GM12878 (cell line): ENCODE results near the gene BIRC6. TPM values are rescaled to one million over a fixed set of nuclear protein-coding genes. Genes with fewer than 3 reads are reported as not detected.
A peak's percentile ranks its signal among the peaks of the same experiment; 100 is the strongest.

ENCODE experiments used
- ATAC-seq: fragments of 200-7000 bp; cut with Tn5 transposase; 3 replicates; pipeline ENCODE4 v1.9.1; 2020; ENCODE audit warnings: mild to moderate bottlenecking, moderate library complexity
- BruUV-seq: library from RNA; stranded (reverse); fragments of 400-500 nt; replicated peaks from 2 replicates; lab custom pipeline; 2021; lab: Mats Ljungman, UMichigan
- CTCF ChIA-PET: fragments of 300-600 bp; sonication (Branson Sonifier 250); formaldehyde crosslinking; extraction: SDS; loops from one replicate; lab custom pipeline; 2021; ENCODE audit warnings: inconsistent platforms; lab: Yijun Ruan, JAX
- POLR2A ChIA-PET: fragments of 350-600 bp; formaldehyde crosslinking; extraction: SDS; loops from one replicate; lab custom pipeline; 2021; ENCODE audit warnings: inconsistent platforms; lab: Charles Lee
- RAD21 ChIA-PET: fragments of 300-600 bp; sonication (Branson Sonifier 250); formaldehyde crosslinking; loops from one replicate; lab custom pipeline; 2023; ENCODE audit warnings: antibody characterized with exemption; ENCODE audit not compliant: unreplicated experiment; lab: Charles Lee
- SMC1A ChIA-PET: fragments of 300-600 bp; sonication (Branson Sonifier 250); formaldehyde crosslinking; loops from one replicate; lab custom pipeline; 2023; ENCODE audit not compliant: unreplicated experiment, uncharacterized antibody; lab: Charles Lee
- DNase-seq: peaks from one replicate; pipeline ENCODE4 v3.0.0-alpha.2; 2011; ENCODE audit warnings: low read depth, low spot score
- FAIRE-seq: peaks from 3 replicates; lab custom pipeline; 2011; peaks lifted over from hg19 to GRCh38; lab: Jason Lieb, UNC
- H2AFZ ChIP-seq: 2 replicates; pipeline ENCODE4 v1.6.0; 2011; ENCODE audit warnings: low read depth, low read length, control low read depth; ENCODE audit not compliant: control insufficient read depth
- H3K27ac ChIP-seq: 2 replicates; pipeline ENCODE4 v1.5.1; 2011; ENCODE audit warnings: control low read depth; ENCODE audit not compliant: control insufficient read depth, insufficient read depth
- H3K27me3 ChIP-seq, 2 experiments: replicated peaks in 1 of 2; 2 replicates each; pipeline versions ENCODE4 v1.6.0 to v1.6.1; 2011; ENCODE audit warnings: low read length in 1 of 2; ENCODE audit not compliant: control insufficient read depth in 2 of 2, insufficient read depth in 2 of 2
- H3K36me3 ChIP-seq, 2 experiments: 2 replicates each; pipeline ENCODE4 v1.5.1; 2011; ENCODE audit warnings: low read length in 1 of 2; ENCODE audit not compliant: control insufficient read depth in 2 of 2, insufficient read depth in 2 of 2
- H3K4me1 ChIP-seq: 2 replicates; pipeline ENCODE4 v1.6.1; 2011; ENCODE audit warnings: mild to moderate bottlenecking, low read length, moderate library complexity, mixed read lengths; ENCODE audit not compliant: control insufficient read depth, insufficient read depth
- H3K4me2 ChIP-seq: 2 replicates; pipeline ENCODE4 v1.6.0; 2011; ENCODE audit warnings: control low read depth; ENCODE audit not compliant: control insufficient read depth, insufficient read depth
- H3K4me3 ChIP-seq: fragments of 200-600 bp; sonication (generic); 2 replicates; pipeline ENCODE4 v1.5.1; 2016
- H3K79me2 ChIP-seq: 2 replicates; pipeline ENCODE4 v1.6.0; 2011; ENCODE audit warnings: low read length; ENCODE audit not compliant: control insufficient read depth, insufficient read depth
- H3K9ac ChIP-seq: 2 replicates; pipeline ENCODE4 v1.8.0; 2011; ENCODE audit warnings: low read length, control low read depth, mixed read lengths; ENCODE audit not compliant: control insufficient read depth, insufficient read depth
- H3K9me3 ChIP-seq: replicated peaks from 3 replicates; pipeline ENCODE4 v1.5.1; 2011; ENCODE audit warnings: mild to moderate bottlenecking, low read length; ENCODE audit not compliant: control insufficient read depth, insufficient read depth
- H4K20me1 ChIP-seq: 2 replicates; pipeline ENCODE4 v1.6.0; 2011; ENCODE audit not compliant: control insufficient read depth, insufficient read depth
- ATF7 ChIP-seq: fragments of 450-650 bp; IDR thresholded peaks from 2 replicates; pipeline ENCODE4 v1.6.1; 2016; ENCODE audit warnings: low read depth, mild to moderate bottlenecking
- CHD2 ChIP-seq: IDR thresholded peaks from 2 replicates; pipeline ENCODE4 v1.6.1; 2011; ENCODE audit warnings: low read depth, low read length, improper control_type of control experiment, borderline replicate concordance
- GATAD2B ChIP-seq: fragments of 450-650 bp; conservative IDR thresholded peaks from 2 replicates; pipeline ENCODE4 v1.6.1; 2017; ENCODE audit warnings: low read depth, mild to moderate bottlenecking, moderate library complexity
- HDAC6 ChIP-seq: fragments of 200-600 bp; sonication (generic); IDR thresholded peaks from one replicate; pipeline ENCODE4 v1.8.0; 2017; ENCODE audit warnings: antibody characterized with exemption; ENCODE audit not compliant: unreplicated experiment
- KDM1A ChIP-seq: fragments of 200-600 bp; sonication (generic); IDR thresholded peaks from 2 replicates; pipeline ENCODE4 v1.6.1; 2016; ENCODE audit warnings: borderline replicate concordance
- MEF2A ChIP-seq: IDR thresholded peaks from 2 replicates; pipeline ENCODE4 v1.6.1; 2011; ENCODE audit warnings: low read depth, mild to moderate bottlenecking, low read length, moderate library complexity; ENCODE audit not compliant: insufficient read depth
- MTA2 ChIP-seq: fragments of 450-650 bp; IDR thresholded peaks from 2 replicates; pipeline ENCODE4 v1.6.1; 2016; ENCODE audit warnings: low read depth, mild to moderate bottlenecking, moderate library complexity
- POLR2A ChIP-seq: IDR thresholded peaks from 2 replicates; pipeline ENCODE4 v1.6.1; 2011; ENCODE audit warnings: low read depth, mild to moderate bottlenecking, low read length
- RELA ChIP-seq: fragments of 450-650 bp; IDR thresholded peaks from 2 replicates; pipeline ENCODE4 v1.8.0; 2014; ENCODE audit warnings: borderline replicate concordance; ENCODE audit not compliant: partially characterized antibody
- RUNX3 ChIP-seq: IDR thresholded peaks from 2 replicates; pipeline ENCODE4 v1.6.1; 2012; ENCODE audit warnings: low read length, inconsistent platforms
- STAT1 ChIP-seq: fragments of 450-650 bp; conservative IDR thresholded peaks from 2 replicates; pipeline ENCODE4 v1.6.1; 2014; ENCODE audit warnings: antibody characterized with exemption, mild to moderate bottlenecking
- WRNIP1 ChIP-seq: IDR thresholded peaks from 2 replicates; pipeline ENCODE4 v1.6.1; 2011; ENCODE audit warnings: low read depth, low read length, improper control_type of control experiment, borderline replicate concordance
- ZNF622 ChIP-seq: fragments of 450-650 bp; IDR thresholded peaks from 2 replicates; pipeline ENCODE4 v1.6.1; 2017; ENCODE audit warnings: mild to moderate bottlenecking, inconsistent platforms
- WGBS: methylation state at CpG from one replicate; pipeline ENCODE4 v1.1.6; 2016; ENCODE audit warnings: low lambda C conversion rate; ENCODE audit not compliant: insufficient replicate concordance, insufficient coverage; ENCODE audit errors: missing lambda C conversion rate; 5-methylcytosine and 5-hydroxymethylcytosine counted together
- in situ Hi-C: fragments of 300-500 bp; cut with MboI; formaldehyde crosslinking; loops from 9 replicates; pipeline ENCODE4 v1.14.3; 2018; ENCODE audit warnings: mixed read lengths
- intact Hi-C: fragments of 100-400 bp; cut with micrococcal nuclease; formaldehyde crosslinking; loops from one replicate; pipeline ENCODE4 v1.14.2; 2022; ENCODE audit not compliant: unreplicated experiment
- polyA plus RNA-seq, 11 experiments: library from polyadenylated mRNA; depleted of rRNA in 4 of 11; unstranded in 6 of 11; stranded (reverse) in 5 of 11; fragments of >200 nt; fragmentation: Nextera tagmentation in 4 of 11; fragmentation: Illumina TruSeq in 1 of 11; extraction: Ambion mirVana in 4 of 11; extraction: Trizol in 1 of 11; gene quantifications; 1 replicate in 1 of 11; 2 replicates in 10 of 11; pipeline versions ENCODE4 v1.2.1 to v1.2.3, GENCODE V29; 2011 to 2016; ENCODE audit warnings: inconsistent platforms in 2 of 11, missing spikeins in 2 of 11, low read depth in 1 of 11
- total RNA-seq, 4 experiments: library from RNA; depleted of rRNA in 3 of 4; stranded (reverse); fragments of >200 nt in 3 of 4; fragmentation: Illumina TruSeq in 1 of 4; extraction: Trizol in 1 of 4; gene quantifications; 2 replicates each; pipeline versions ENCODE4 v1.2.1 to v1.2.3, GENCODE V29; 2013 to 2021
- TF ChIP-seq, protein P1 (sequence below): fragments of 150-350 bp; IDR thresholded peaks from 2 replicates; pipeline ENCODE4 v1.6.1; 2016; ENCODE audit warnings: low read depth, low read length
- TF ChIP-seq, protein P2 (sequence below): IDR thresholded peaks from 2 replicates; pipeline ENCODE4 v1.6.1; 2011; ENCODE audit warnings: borderline replicate concordance, low read depth, mild to moderate bottlenecking, moderate library complexity, low read length; ENCODE audit not compliant: insufficient read depth, poor library complexity, severe bottlenecking

The BIRC6 gene
- total and polyA plus RNA-seq, 10 of the 15 experiments (the other 5 are each of a cell fraction or from before 2014, with no cell fraction given): 18.8 to 118 (median 55.0) TPM

- CTCF ChIA-PET: no interaction called here
- Histone ChIP-seq H3K4me2 (no peak overlapping the region), H3K36me3 (peaks cover 0 to 8% of the 10 kb centered on the region in 2 experiments; a peak in 1 of 4 replicates), H3K4me1 (peaks cover 4% of the 10 kb centered on the region; the same call in 1 of the 2 replicates), H3K27ac (no peak overlapping the region), H3K9me3 (no peaks in the 10 kb centered on the region), H3K4me3 (no peak overlapping the region), H3K9ac (no peak overlapping the region), H3K27me3 (no peaks in the 10 kb centered on the region), H3K79me2 (peaks cover 68% of the 10 kb centered on the region), H4K20me1 (peaks cover 4% of the 10 kb centered on the region; the same call in 1 of the 2 replicates), H2AFZ (no peak overlapping the region)
- DNase-seq (no peak), ATAC-seq (no peak; the same call in 2 of the 3 replicates), FAIRE-seq (no peak)
- RAD21 ChIA-PET: no interaction called here
- no TSS peak for BruUV-seq
- POLR2A ChIA-PET: no interaction called here
- intact Hi-C loops: no loop called here
- SMC1A ChIA-PET: no interaction called here
- WGBS: 91% methylated on average over 5 of the region's 5 CpGs
- in situ Hi-C loops: no loop called here
- TF ChIP-seq RUNX3 (peak; percentile 66), ZNF622 (no peak), POLR2A (no peak), RELA (no peak)
Observed at GRCh38 chr2:32424739-32425138, 67.9 kb downstream of the BIRC6 start.

GRCh38 chr2:32425719-32426141, 68.9 kb downstream of the BIRC6 start:
- ChIA-PET SMC1A (no interaction called here), POLR2A (no interaction called here), RAD21 (no interaction called here), CTCF (no interaction called here)
- FAIRE-seq (no peak), DNase-seq (no peak), ATAC-seq (peak; percentile 47)
- H3K36me3 ChIP-seq: peaks cover 0 to 11% of the 10 kb centered on the region in 2 experiments; a peak in 2 of 4 replicates
- H3K9ac ChIP-seq: no peak overlapping the region
- peaks cover 4% of the 10 kb centered on the region; the same call in 1 of the 2 replicates for H3K4me1 ChIP-seq
- in situ Hi-C loops (no loop called here), intact Hi-C loops (no loop called here)
- H3K27me3 ChIP-seq: no peaks in the 10 kb centered on the region
- H3K79me2 ChIP-seq: peaks cover 63% of the 10 kb centered on the region
- H3K27ac ChIP-seq: no peak overlapping the region
- no peaks in the 10 kb centered on the region for H3K9me3 ChIP-seq
- H3K4me2 ChIP-seq: no peak overlapping the region; the same call in 1 of the 2 replicates
- no peak overlapping the region for H3K4me3 ChIP-seq
- H2AFZ ChIP-seq: no peak overlapping the region
- no TSS peak for BruUV-seq
- WGBS: 85% methylated on average over 2 of the region's 2 CpGs
- peaks cover 4% of the 10 kb centered on the region; the same call in 1 of the 2 replicates for H4K20me1 ChIP-seq
- TF ChIP-seq GATAD2B: no peak
- no peak for TF ChIP-seq MTA2
- no peak for TF ChIP-seq HDAC6
- TF ChIP-seq KDM1A: no peak
- TF ChIP-seq, protein P1, sequence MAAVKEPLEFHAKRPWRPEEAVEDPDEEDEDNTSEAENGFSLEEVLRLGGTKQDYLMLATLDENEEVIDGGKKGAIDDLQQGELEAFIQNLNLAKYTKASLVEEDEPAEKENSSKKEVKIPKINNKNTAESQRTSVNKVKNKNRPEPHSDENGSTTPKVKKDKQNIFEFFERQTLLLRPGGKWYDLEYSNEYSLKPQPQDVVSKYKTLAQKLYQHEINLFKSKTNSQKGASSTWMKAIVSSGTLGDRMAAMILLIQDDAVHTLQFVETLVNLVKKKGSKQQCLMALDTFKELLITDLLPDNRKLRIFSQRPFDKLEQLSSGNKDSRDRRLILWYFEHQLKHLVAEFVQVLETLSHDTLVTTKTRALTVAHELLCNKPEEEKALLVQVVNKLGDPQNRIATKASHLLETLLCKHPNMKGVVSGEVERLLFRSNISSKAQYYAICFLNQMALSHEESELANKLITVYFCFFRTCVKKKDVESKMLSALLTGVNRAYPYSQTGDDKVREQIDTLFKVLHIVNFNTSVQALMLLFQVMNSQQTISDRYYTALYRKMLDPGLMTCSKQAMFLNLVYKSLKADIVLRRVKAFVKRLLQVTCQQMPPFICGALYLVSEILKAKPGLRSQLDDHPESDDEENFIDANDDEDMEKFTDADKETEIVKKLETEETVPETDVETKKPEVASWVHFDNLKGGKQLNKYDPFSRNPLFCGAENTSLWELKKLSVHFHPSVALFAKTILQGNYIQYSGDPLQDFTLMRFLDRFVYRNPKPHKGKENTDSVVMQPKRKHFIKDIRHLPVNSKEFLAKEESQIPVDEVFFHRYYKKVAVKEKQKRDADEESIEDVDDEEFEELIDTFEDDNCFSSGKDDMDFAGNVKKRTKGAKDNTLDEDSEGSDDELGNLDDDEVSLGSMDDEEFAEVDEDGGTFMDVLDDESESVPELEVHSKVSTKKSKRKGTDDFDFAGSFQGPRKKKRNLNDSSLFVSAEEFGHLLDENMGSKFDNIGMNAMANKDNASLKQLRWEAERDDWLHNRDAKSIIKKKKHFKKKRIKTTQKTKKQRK: no peak
- TF ChIP-seq WRNIP1: no peak
- no peak for TF ChIP-seq ATF7
- no peak for TF ChIP-seq MEF2A
- TF ChIP-seq, protein P2, sequence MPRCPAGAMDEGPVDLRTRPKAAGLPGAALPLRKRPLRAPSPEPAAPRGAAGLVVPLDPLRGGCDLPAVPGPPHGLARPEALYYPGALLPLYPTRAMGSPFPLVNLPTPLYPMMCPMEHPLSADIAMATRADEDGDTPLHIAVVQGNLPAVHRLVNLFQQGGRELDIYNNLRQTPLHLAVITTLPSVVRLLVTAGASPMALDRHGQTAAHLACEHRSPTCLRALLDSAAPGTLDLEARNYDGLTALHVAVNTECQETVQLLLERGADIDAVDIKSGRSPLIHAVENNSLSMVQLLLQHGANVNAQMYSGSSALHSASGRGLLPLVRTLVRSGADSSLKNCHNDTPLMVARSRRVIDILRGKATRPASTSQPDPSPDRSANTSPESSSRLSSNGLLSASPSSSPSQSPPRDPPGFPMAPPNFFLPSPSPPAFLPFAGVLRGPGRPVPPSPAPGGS: no peak
- TF ChIP-seq STAT1: no peak
- no peak for TF ChIP-seq CHD2
